NB4 (cell line): ENCODE measurements around the gene SLC46A2.

Experiments used
- CTCF ChIP-seq: IDR thresholded peaks from one replicate; pipeline ENCODE4 v1.5.1; 2012; ENCODE audit warnings: low read depth, low read length
- MAX ChIP-seq: IDR thresholded peaks from 2 replicates; pipeline ENCODE4 v1.6.1; 2011; ENCODE audit warnings: low read depth, low read length
- MYC ChIP-seq: IDR thresholded peaks from 2 replicates; pipeline ENCODE4 v1.6.1; 2011; ENCODE audit warnings: low read depth, low read length
- POLR2A ChIP-seq: IDR thresholded peaks from 2 replicates; pipeline ENCODE4 v1.6.1; 2011; ENCODE audit warnings: mild to moderate bottlenecking; ENCODE audit not compliant: insufficient read length; ENCODE audit errors: extremely low read depth

DNA sequence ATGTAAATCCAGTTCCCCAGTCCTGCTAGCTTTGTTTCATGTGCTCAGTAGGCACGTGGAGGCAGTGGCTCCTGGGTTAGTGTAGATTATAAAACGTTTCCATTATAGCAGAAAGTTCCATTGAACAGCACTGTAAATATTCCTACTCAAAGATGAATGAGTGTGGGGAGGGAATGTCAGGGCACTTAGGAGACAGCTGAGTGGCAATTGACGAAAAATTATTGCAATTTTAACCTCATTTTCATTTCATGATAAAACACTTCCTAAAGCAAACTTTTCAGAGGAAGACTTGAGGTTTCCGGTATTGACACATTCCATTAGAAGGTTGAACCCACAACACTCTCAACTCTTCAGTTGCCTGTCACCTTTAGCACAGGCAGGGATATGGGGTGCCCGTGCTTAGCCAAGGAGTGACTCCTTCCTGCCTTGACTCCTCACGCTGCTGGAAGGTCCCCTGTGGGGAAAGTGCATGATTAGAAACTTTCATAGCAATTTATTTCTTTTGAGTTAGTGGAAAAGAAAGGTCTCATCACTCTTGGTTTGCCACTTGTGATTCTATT is 41.2 kb downstream of the SLC46A2 start:
- TF ChIP-seq CTCF: no peak
- no peak for TF ChIP-seq POLR2A
- peak; percentile 49; the same call in 1 of the 2 replicates for TF ChIP-seq MAX
- TF ChIP-seq MYC: no peak
